IMR-90 (cell line): ENCODE results near the gene TRAF3IP1. TPM values are rescaled to one million over a fixed set of nuclear protein-coding genes. Genes with fewer than 3 reads are reported as not detected.

ENCODE experiments used
- ATAC-seq: fragments of 200-7000 bp; cut with Tn5 transposase; 2 replicates; pipeline ENCODE4 v1.9.1; 2020; ENCODE audit warnings: low read depth, mild to moderate bottlenecking, moderate library complexity
- BruUV-seq: library from RNA; stranded (reverse); fragments of 400-500 nt; replicated peaks from 2 replicates; lab custom pipeline; 2021; lab: Mats Ljungman, UMichigan
- CTCF ChIA-PET: fragments of 300-600 bp; formaldehyde crosslinking; extraction: SDS; loops from one replicate; lab custom pipeline; 2021; ENCODE audit warnings: antibody characterized with exemption; lab: Yijun Ruan, JAX
- POLR2A ChIA-PET: fragments of 300-600 bp; sonication (Branson Sonifier 250); formaldehyde crosslinking; loops from one replicate; lab custom pipeline; 2022; ENCODE audit warnings: antibody characterized with exemption; ENCODE audit not compliant: unreplicated experiment; lab: Charles Lee
- DNase-seq: peaks from one replicate; pipeline ENCODE4 v3.0.0; 2013
- H2AFZ ChIP-seq: replicated peaks from 2 replicates; pipeline ENCODE3; 2013; ENCODE audit warnings: low read length, mild to moderate bottlenecking; ENCODE audit not compliant: poor library complexity
- H2AK5ac ChIP-seq: 2 replicates; pipeline ENCODE4 v1.6.1; 2013; ENCODE audit warnings: low read depth, low read length, inconsistent platforms
- H2AK9ac ChIP-seq: replicated peaks from 2 replicates; pipeline ENCODE3; 2013; ENCODE audit warnings: mild to moderate bottlenecking, low read depth, low read length, moderate library complexity; ENCODE audit not compliant: poor library complexity
- H2BK120ac ChIP-seq: 2 replicates; pipeline ENCODE4 v1.6.1; 2013; ENCODE audit warnings: low read depth, low read length, inconsistent platforms
- H2BK15ac ChIP-seq: 3 replicates; pipeline ENCODE4 v1.6.1; 2013; ENCODE audit warnings: low read depth, low read length, inconsistent platforms
- H2BK20ac ChIP-seq: 2 replicates; pipeline ENCODE4 v1.6.1; 2013; ENCODE audit warnings: low read depth, mild to moderate bottlenecking, inconsistent platforms, low read length, moderate library complexity
- H2BK5ac ChIP-seq: 2 replicates; pipeline ENCODE4 v1.6.1; 2013; ENCODE audit warnings: mild to moderate bottlenecking, low read depth, low read length, inconsistent platforms; ENCODE audit not compliant: poor library complexity, severe bottlenecking
- H3K14ac ChIP-seq: replicated peaks from 2 replicates; pipeline ENCODE4 v1.6.1; 2013; ENCODE audit warnings: low read depth, low read length, inconsistent platforms
- H3K18ac ChIP-seq: 2 replicates; pipeline ENCODE4 v1.6.1; 2013; ENCODE audit warnings: low read depth, low read length, control low read depth
- H3K23ac ChIP-seq: 2 replicates; pipeline ENCODE4 v1.6.1; 2013; ENCODE audit warnings: low read depth, low read length, inconsistent platforms
- H3K27ac ChIP-seq: 2 replicates; pipeline ENCODE4 v1.5.1; 2013; ENCODE audit warnings: mild to moderate bottlenecking, control low read depth, low read length; ENCODE audit not compliant: insufficient read depth
- H3K27me3 ChIP-seq: 2 replicates; pipeline ENCODE4 v1.6.1; 2013; ENCODE audit warnings: low read length; ENCODE audit not compliant: control insufficient read depth, insufficient read depth
- H3K36me3 ChIP-seq: 2 replicates; pipeline ENCODE4 v1.6.1; 2013; ENCODE audit warnings: low read length, mixed read lengths; ENCODE audit not compliant: control insufficient read depth, insufficient read depth
- H3K4ac ChIP-seq: 2 replicates; pipeline ENCODE4 v1.6.1; 2013; ENCODE audit warnings: low read depth, low read length, inconsistent platforms
- H3K4me1 ChIP-seq: 2 replicates; pipeline ENCODE4 v1.6.1; 2013; ENCODE audit warnings: low read length, mixed read lengths; ENCODE audit not compliant: control insufficient read depth, insufficient read depth
- H3K4me2 ChIP-seq: 2 replicates; pipeline ENCODE4 v1.6.1; 2013; ENCODE audit warnings: low read depth, mild to moderate bottlenecking, control low read depth, low read length, moderate library complexity
- H3K4me3 ChIP-seq: 2 replicates; pipeline ENCODE4 v1.5.1; 2013; ENCODE audit warnings: low read depth, mild to moderate bottlenecking, control low read depth, low read length, moderate library complexity; ENCODE audit not compliant: insufficient read depth
- H3K56ac ChIP-seq: 2 replicates; pipeline ENCODE4 v1.6.1; 2013; ENCODE audit warnings: low read length, inconsistent platforms; ENCODE audit not compliant: insufficient read depth; ENCODE audit errors: extremely low read depth
- H3K79me1 ChIP-seq, 2 experiments: 2 replicates each; pipeline ENCODE4 v1.6.1; 2013; ENCODE audit warnings: low read length in 2 of 2, inconsistent platforms in 1 of 2, low read depth in 1 of 2
- H3K9ac ChIP-seq: 2 replicates; pipeline ENCODE4 v1.6.1; 2013; ENCODE audit warnings: low read depth, low read length, control low read depth
- H3K9me1 ChIP-seq: 2 replicates; pipeline ENCODE4 v1.6.1; 2013; ENCODE audit warnings: low read length, inconsistent platforms; ENCODE audit not compliant: insufficient read depth
- H3K9me3 ChIP-seq: 2 replicates; pipeline ENCODE4 v1.6.1; 2013; ENCODE audit warnings: low read length; ENCODE audit not compliant: control insufficient read depth, insufficient read depth
- H4K20me1 ChIP-seq: 2 replicates; pipeline ENCODE4 v1.6.1; 2013; ENCODE audit warnings: low read length, inconsistent platforms; ENCODE audit not compliant: insufficient read depth
- H4K5ac ChIP-seq: 2 replicates; pipeline ENCODE4 v1.6.1; 2013; ENCODE audit warnings: mild to moderate bottlenecking, low read depth, low read length, control low read depth
- H4K8ac ChIP-seq, 2 experiments: 2 replicates each; pipeline ENCODE4 v1.6.1; 2013; ENCODE audit warnings: low read depth in 2 of 2, low read length in 2 of 2, control low read depth in 1 of 2, inconsistent platforms in 1 of 2
- H4K91ac ChIP-seq: 2 replicates; pipeline ENCODE4 v1.6.1; 2013; ENCODE audit warnings: low read depth, low read length, inconsistent platforms; ENCODE audit not compliant: insufficient read depth
- BHLHE40 ChIP-seq: fragments of 150-350 bp; IDR thresholded peaks from 2 replicates; pipeline ENCODE4 v1.6.1; 2016; ENCODE audit warnings: mild to moderate bottlenecking, low read depth, low read length
- CEBPB ChIP-seq: IDR thresholded peaks from 2 replicates; pipeline ENCODE4 v1.6.1; 2012; ENCODE audit warnings: low read depth, low read length, improper control_type of control experiment
- CHD1 ChIP-seq: IDR thresholded peaks from 2 replicates; pipeline ENCODE4 v1.6.1; 2012; ENCODE audit warnings: low read depth, low read length, improper control_type of control experiment
- CTCF ChIP-seq: conservative IDR thresholded peaks from 2 replicates; pipeline ENCODE4 v1.5.1; 2012; ENCODE audit warnings: mild to moderate bottlenecking, low read depth, low read length, improper control_type of control experiment
- ELK1 ChIP-seq: fragments of 150-350 bp; IDR thresholded peaks from 2 replicates; pipeline ENCODE4 v1.6.1; 2016; ENCODE audit warnings: low read depth, mild to moderate bottlenecking, low read length, moderate library complexity, borderline replicate concordance
- FOS ChIP-seq: fragments of 150-350 bp; IDR thresholded peaks from 2 replicates; pipeline ENCODE4 v1.6.1; 2016; ENCODE audit warnings: low read depth, low read length
- MAFK ChIP-seq: IDR thresholded peaks from 2 replicates; pipeline ENCODE4 v1.6.1; 2012; ENCODE audit warnings: low read depth, low read length, improper control_type of control experiment
- MAZ ChIP-seq: IDR thresholded peaks from 2 replicates; pipeline ENCODE4 v1.6.1; 2012; ENCODE audit warnings: low read depth, mild to moderate bottlenecking, low read length, improper control_type of control experiment, moderate library complexity, borderline replicate concordance
- MXI1 ChIP-seq: IDR thresholded peaks from 2 replicates; pipeline ENCODE4 v1.6.1; 2012; ENCODE audit warnings: low read depth, mild to moderate bottlenecking, low read length, moderate library complexity, borderline replicate concordance
- NFE2L2 ChIP-seq: fragments of 150-350 bp; IDR thresholded peaks from 2 replicates; pipeline ENCODE4 v1.6.1; 2016; ENCODE audit warnings: low read depth, mild to moderate bottlenecking, low read length
- RAD21 ChIP-seq: IDR thresholded peaks from 2 replicates; pipeline ENCODE4 v1.6.1; 2012; ENCODE audit warnings: low read length, improper control_type of control experiment
- RCOR1 ChIP-seq: IDR thresholded peaks from 2 replicates; pipeline ENCODE4 v1.6.1; 2012; ENCODE audit warnings: mild to moderate bottlenecking, low read length, improper control_type of control experiment; ENCODE audit not compliant: insufficient replicate concordance
- RFX5 ChIP-seq: IDR thresholded peaks from 2 replicates; pipeline ENCODE4 v1.8.0; 2012; ENCODE audit warnings: low read depth, mild to moderate bottlenecking, low read length, moderate library complexity
- SMC3 ChIP-seq: fragments of 150-350 bp; IDR thresholded peaks from 2 replicates; pipeline ENCODE4 v1.6.1; 2016; ENCODE audit warnings: low read depth, mild to moderate bottlenecking, antibody characterized with exemption, low read length, moderate library complexity
- USF2 ChIP-seq: fragments of 150-350 bp; IDR thresholded peaks from 2 replicates; pipeline ENCODE4 v1.6.1; 2017; ENCODE audit warnings: mild to moderate bottlenecking, antibody characterized with exemption, low read length, low read depth
- WGBS, 2 experiments: methylation state at CpG; one replicate each; pipeline versions ENCODE4 v1.1.5 to v1.1.7; 2013; ENCODE audit warnings: missing lambda C conversion rate in 2 of 2; ENCODE audit not compliant: insufficient read length in 1 of 2; ENCODE audit errors: extremely low coverage in 2 of 2; 5-methylcytosine and 5-hydroxymethylcytosine counted together
- dilution Hi-C: fragments of 300-500 bp; cut with HindIII; formaldehyde crosslinking; loops from one replicate; pipeline ENCODE4 v1.14.3; 2018; ENCODE audit warnings: low sequenced_read_pairs; ENCODE audit not compliant: unreplicated experiment
- in situ Hi-C: fragments of 300-500 bp; cut with MboI; formaldehyde crosslinking; loops from 3 replicates; pipeline ENCODE4 v1.14.3; 2019; ENCODE audit warnings: low sequenced_read_pairs, inconsistent platforms, mixed read lengths
- intact Hi-C: fragments of 100-400 bp; cut with micrococcal nuclease; formaldehyde crosslinking; loops from 2 replicates; pipeline ENCODE4 v1.10.0; 2022
- polyA plus RNA-seq, 3 experiments: library from polyadenylated mRNA; depleted of rRNA; stranded (reverse); fragments of >200 nt; gene quantifications; 2 replicates each; pipeline ENCODE4 v1.2.3, GENCODE V29; 2012; ENCODE audit warnings: low replicate concordance in 1 of 3
- total RNA-seq: library from RNA; depleted of rRNA; stranded (reverse); fragments of >200 nt; gene quantifications from 2 replicates; pipeline ENCODE4 v1.2.3, GENCODE V29; 2012

Gene TRAF3IP1
- total and polyA plus RNA-seq, 2 of the 4 experiments (the other 2 are of a cell fraction) = 5.9 to 8.3 TPM

- Histone ChIP-seq H4K91ac (no peak overlapping the region), H2AFZ (no peak overlapping the region), H4K5ac (no peak overlapping the region), H3K36me3 (peaks cover 4% of the 10 kb centered on the region; the same call in 1 of the 2 replicates), H2BK15ac (no peak overlapping the region), H2AK9ac (no peak overlapping the region), H3K9me3 (no peaks in the 10 kb centered on the region), H4K20me1 (no peaks in the 10 kb centered on the region; the same call in 1 of the 2 replicates), H3K27me3 (no peaks in the 10 kb centered on the region), H2AK5ac (no peak overlapping the region), H3K9me1 (no peaks in the 10 kb centered on the region; the same call in 1 of the 2 replicates), H3K18ac (no peak overlapping the region), H3K4me3 (no peak overlapping the region), H2BK5ac (no peak overlapping the region), H2BK20ac (no peak overlapping the region), H3K4me2 (no peak overlapping the region), H3K56ac (no peak overlapping the region), H3K9ac (no peak overlapping the region), H3K79me1 (peaks cover 0 to 15% of the 10 kb centered on the region in 2 experiments; a peak in 1 of 4 replicates), H4K8ac (no peak overlapping the region), H2BK120ac (no peak overlapping the region), H3K14ac (no peak overlapping the region), H3K23ac (no peak overlapping the region), H3K4me1 (no peaks in the 10 kb centered on the region), H3K4ac (no peak overlapping the region), H3K27ac (no peak overlapping the region)
- CTCF ChIA-PET = no interaction called here
- no TSS peak for BruUV-seq
- POLR2A ChIA-PET = no interaction called here
- intact Hi-C loops (no loop called here), dilution Hi-C loops (no loop called here), in situ Hi-C loops (no loop called here)
- TF ChIP-seq MAFK = no peak
- no peak for TF ChIP-seq MAZ
- TF ChIP-seq CHD1 = no peak
- no peak for TF ChIP-seq FOS
- no peak for TF ChIP-seq CTCF
- TF ChIP-seq SMC3 = no peak
- no peak for TF ChIP-seq RCOR1
- no peak for TF ChIP-seq ELK1
- no peak for TF ChIP-seq RFX5
- TF ChIP-seq NFE2L2 = no peak
- TF ChIP-seq BHLHE40 = no peak
- TF ChIP-seq MXI1 = no peak
- no peak for TF ChIP-seq RAD21
- TF ChIP-seq CEBPB = no peak
- no peak for TF ChIP-seq USF2
- WGBS, 2 experiments = no CpG with 5 or more reads among the region's 3 CpGs
- ATAC-seq (no peak; the same call in 1 of the 2 replicates), DNase-seq (no peak)
Observed at GRCh38 chr2:238344035-238344434, 23.7 kb downstream of the TRAF3IP1 start.
